HG02943 (cell line): ENCODE results near the gene CAMK1D.
"Not testable (repeated sequence)": the region's sequence is repeated elsewhere in the genome, so short reads cannot be mapped to it uniquely, and the experiment has no call there.

Experiments used
- ATAC-seq: cut with Tn5 transposase; IDR thresholded peaks from one replicate; pipeline ENCODE4 v1.9.1; 2021; ENCODE audit warnings: mild to moderate bottlenecking, low read depth, moderate library complexity; ENCODE audit not compliant: unreplicated experiment

The CAMK1D gene

GRCh38 chr10:12348870-12349628 lies at the start of gene CAMK1D:
Gene CAMK1D (plus strand): TSS chr10:12349547.
- ATAC-seq, result peak; percentile 38

DNA sequence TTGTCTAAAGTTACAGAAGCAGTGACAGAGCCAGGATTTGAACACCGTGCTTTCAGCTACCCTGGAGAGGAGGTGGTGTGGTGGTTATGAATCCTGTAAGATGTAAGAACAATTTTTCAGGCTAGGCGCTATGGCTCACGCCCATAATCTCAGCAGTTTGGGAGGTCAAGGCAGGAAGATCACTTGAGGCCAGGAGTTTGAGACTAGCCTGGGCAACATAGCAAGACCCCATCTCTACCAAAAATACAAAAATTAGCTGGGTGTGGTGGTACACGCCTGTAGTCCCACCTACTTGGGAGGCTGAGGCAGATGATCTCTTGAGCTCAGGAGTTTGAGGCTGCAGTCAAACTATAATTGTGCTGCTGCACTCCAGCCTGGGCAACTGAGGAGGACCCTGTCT lies 48.3 kb upstream of the CAMK1D start:
- not testable (repeated sequence) for ATAC-seq

DNA sequence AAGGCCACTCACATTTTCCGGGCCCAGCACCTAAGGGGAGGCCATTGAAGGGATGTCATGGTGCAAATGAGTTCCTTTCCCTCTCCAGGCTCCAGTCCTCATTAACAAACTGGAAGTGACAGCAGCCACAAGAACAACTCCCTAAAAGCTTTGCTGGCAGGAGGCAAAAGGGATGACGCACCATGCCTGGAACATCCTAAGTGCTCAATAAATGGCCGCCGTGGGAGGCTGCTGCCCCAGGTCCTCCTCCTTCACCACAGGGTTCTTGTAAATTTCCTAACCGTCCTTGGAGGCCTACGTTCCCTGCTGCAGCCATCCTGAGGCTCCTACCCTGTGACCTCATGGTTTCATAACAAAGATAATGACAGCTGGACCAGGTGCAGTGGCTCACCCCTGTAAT lies 41.3 kb upstream of the CAMK1D start:
- ATAC-seq, result no peak

- ATAC-seq, result no peak
Measured at GRCh38 chr10:12308736-12309375, 40.5 kb upstream of the CAMK1D start.

DNA sequence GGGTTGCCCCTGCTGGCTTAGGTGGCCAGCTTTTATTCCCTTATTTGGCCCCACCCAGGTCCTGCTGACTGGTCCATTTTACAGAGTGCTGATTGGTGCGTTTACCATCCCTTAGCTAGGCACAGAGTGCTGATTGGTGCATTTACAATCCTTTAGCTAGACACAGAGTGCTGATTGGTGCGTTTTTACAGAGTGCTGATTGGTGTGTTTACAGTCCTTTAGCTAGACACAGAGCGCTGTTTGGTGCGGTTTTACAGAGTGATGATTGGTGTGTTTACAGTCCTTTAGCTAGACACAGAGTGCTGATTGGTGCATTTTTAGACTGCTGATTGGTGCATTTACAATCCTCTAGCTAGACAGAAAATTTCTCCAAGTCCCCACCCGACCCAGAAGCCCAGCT lies 39.6 kb upstream of the CAMK1D start:
- not testable (repeated sequence) for ATAC-seq

DNA sequence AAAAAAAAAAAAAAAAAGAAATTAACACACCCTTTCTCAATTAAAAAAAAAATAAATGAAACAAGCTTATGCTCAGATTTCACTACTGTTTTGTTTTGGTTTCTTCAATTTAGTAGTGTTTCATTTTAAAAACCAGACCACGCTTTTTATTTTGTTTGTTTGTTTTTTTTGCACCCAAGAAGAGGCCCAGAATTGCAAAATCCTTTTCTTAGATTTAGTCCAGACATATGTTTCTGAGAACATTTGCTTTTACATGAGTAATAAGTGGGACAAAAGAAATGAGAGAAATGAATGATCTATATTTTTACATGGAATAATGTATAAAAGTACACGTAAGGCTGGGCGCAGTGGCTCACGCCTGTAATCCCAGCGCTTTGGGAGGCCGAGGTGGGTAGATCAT lies 34.5 kb upstream of the CAMK1D start:
- ATAC-seq, result no peak

DNA sequence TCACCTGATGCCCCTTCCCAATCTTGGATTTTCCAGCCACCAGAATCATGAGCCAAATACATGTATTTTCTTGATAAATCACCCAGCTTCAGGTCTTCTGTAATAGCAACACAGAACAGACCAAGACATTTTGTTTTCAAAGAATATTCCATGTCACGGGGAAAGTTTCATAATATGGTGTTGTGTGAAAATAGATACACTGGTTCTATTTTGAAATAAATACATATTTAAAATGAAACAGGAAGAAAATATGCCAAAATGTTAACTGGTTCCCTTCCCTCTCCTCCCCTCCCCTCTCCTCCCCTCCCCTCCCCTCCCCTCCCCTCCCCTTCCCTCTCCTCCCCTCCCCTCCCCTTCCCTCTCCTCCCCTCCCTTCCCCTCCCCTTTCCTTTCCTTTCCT lies 30.3 kb upstream of the CAMK1D start:
- ATAC-seq, result no peak

- ATAC-seq, result no peak
Measured at GRCh38 chr10:12320892-12321291, 28.5 kb upstream of the CAMK1D start.

GRCh38 chr10:12321641-12322040 lies 27.7 kb upstream of the CAMK1D start:
- no peak for ATAC-seq

DNA sequence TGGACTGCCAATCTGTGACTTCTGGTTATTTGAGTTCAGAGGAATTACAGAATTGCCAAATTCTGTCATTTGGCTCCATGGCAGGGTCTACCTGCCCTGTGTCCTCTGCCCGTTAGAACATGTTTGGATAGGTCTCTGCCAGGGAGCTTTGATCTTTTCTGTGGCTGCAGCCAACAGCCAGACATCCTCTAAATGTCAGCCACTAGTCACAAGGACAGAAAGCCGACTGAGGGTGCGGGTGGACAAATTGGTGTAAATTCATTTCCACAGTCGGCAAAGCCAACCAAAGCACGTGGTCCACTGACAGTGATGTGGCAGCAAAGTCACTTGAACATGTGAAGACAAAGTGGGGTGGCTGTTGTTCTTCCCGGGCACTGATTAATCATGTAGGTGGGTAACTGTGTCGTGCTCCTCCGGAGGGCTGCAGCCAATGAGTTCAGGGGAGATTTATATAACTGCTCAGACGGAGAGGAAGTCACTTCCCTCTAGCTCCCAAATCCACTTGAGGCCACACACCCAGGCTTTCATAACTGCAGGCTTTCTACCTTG lies 26.7 kb upstream of the CAMK1D start:
- ATAC-seq, result no peak

DNA sequence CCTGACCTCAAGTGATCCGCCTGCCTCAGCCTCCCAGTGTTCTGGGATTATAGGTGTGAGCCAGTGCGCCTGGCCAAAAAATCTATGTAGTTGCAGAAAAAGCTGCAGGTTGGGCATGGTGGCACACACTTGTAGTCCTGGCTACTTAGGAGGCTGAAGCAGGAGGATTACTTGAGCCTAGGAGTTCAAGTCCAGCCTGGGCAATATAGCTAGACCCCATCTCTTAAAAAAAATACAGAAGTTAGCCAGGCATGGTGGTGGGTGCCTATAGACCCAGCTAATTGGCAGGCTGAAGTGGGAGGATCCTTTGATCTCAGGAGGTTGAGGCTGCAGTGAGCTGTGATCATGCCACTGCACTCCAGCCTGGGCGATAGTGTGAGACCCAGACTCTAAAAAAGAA lies 24.8 kb upstream of the CAMK1D start:
- ATAC-seq, result no peak

GRCh38 chr10:12327074-12327473 lies 22.3 kb upstream of the CAMK1D start:
- no peak for ATAC-seq

DNA sequence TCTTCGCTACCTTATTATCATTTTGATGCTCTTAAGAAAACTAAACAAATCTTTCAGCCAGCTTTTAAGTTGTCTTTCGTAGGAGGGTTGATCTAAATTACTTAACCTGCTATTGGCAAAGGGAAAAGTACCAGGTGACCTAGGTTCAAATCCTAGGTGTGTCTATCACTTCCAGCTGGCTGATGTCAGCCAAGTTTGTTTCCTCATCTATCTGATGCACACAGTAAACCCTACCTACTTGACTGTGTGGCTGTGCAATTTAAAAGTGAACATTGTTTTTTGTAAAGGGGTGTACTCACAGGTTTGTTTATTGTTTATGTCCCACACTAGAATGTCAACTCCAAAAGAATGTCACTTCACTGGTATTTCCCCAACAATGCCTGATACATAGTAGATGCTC lies 21.9 kb upstream of the CAMK1D start:
- no peak for ATAC-seq

GRCh38 chr10:12328312-12328711 lies 21.0 kb upstream of the CAMK1D start:
- ATAC-seq, result not testable (repeated sequence)

DNA sequence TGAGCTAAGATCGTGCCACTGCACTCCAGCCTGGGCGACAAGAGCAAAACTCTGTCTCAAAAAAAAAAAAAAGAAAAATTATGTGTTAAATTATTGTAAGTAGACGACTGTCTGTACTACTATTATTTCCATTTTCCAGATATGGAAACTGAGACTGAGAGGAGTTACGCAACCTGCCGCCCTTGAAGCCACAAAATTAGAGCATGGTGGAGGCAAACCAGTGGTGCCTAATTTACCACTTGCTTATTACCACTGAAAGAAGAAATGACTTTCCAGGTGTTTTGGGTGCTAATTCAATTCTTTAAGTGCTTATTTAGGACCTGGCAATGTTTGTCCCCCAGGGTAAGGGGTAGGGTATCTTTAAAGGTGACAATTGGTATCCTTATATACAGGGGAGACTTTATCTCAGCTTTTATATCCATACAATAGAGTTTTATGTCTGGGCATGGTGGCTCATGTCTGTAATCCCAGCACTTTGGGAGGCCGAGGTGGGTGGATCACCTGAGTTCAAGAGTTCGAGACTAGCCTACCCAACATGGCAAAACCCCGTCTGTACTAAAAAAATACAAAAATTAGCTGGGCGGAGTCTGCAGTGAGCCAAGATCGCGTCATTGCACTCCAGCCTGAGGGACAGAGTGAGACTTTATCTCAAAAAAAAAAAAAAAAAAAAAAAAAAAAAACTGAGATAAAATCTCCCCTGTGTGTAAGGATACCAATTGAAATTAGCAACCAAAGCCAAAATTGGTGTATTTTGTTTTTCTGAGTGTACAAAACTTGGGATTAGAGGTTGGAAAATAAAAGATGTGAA lies 16.6 kb upstream of the CAMK1D start:
- ATAC-seq, result no peak

GRCh38 chr10:12333380-12334185 lies 15.8 kb upstream of the CAMK1D start:
- ATAC-seq, result peak; percentile 58

DNA sequence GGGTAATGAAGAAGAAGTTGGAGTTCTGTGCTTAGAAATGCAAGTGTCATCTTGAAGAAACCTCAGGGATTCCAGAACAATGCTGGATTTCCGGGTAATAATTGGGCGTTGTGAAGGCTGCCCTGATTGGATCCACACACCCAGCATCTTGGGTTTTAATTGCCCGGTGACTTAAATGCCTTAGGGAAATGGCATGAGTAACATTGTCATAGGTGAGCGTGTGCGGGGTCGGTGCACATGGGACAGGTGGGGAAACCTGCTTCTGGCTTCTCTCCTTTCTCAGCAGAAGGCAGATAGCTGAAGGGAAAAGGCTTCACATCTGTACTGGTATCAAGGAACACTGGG lies 15.2 kb upstream of the CAMK1D start:
- no peak for ATAC-seq

DNA sequence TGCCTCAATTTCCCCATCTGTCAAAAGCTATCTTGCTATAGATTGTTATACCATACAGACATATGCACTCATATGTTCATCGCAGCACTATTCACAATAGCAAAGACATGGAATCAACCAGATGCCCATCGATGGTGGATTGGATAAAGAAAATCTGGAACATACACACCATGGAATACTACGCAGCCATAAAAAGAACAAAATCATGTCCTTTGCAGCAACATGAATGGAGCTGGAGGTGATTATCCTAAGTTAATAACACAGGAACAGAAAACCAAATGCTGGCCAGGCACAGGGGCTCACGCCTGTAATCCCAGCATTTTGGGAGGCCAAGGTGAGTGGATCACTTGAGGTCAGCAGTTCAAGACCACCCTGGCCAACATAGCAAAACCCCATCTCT lies 14.2 kb upstream of the CAMK1D start:
- not testable (repeated sequence) for ATAC-seq

- no peak for ATAC-seq
Measured at GRCh38 chr10:12337453-12338372, 11.6 kb upstream of the CAMK1D start.
